ENCODE measurements around the gene CYP2B6. TPM values are rescaled to one million over a fixed set of nuclear protein-coding genes. Genes with fewer than 3 reads are reported as not detected.

CYP2B6 gene
- total RNA-seq, 2 donors from 2014 or later, result 2.6 to 4.6 TPM

GRCh38 chr19:41019346-41019745 is 28.3 kb downstream of the CYP2B6 start:
- H3K27me3 ChIP-seq, result no peaks in the 10 kb centered on the region
- no peak for DNase-seq
- H3K9me3 ChIP-seq, result no peaks in the 10 kb centered on the region
- intact Hi-C loops (cut with DNase I), result no loop called here
- no peak overlapping the region for H3K27ac ChIP-seq
- H3K4me1 ChIP-seq, result no peaks in the 10 kb centered on the region
- TF ChIP-seq CTCF (IDR thresholded peaks at IDR 0.05), result no peak
- H3K9ac ChIP-seq (ENCODE audit: low read depth in 2 of 2, low read length in 2 of 2), result no peak overlapping the region
- no peak overlapping the region for H3K4me3 ChIP-seq
- no peaks in the 10 kb centered on the region for H3K36me3 ChIP-seq

- H3K27me3 ChIP-seq, result peaks cover 8% of the 10 kb centered on the region
These were observed 32.1 kb downstream of the CYP2B6 start for GRCh38 chr19:41023193-41023592.

GRCh38 chr19:41025411-41025810 is 34.3 kb downstream of the CYP2B6 start:
- intact Hi-C loops (cut with DNase I), result no loop called here

More at GRCh38 chr19:41023193-41023592, 32.1 kb downstream of the CYP2B6 start:
- Histone ChIP-seq H3K9ac (ENCODE audit: low read depth in 2 of 2, low read length in 2 of 2) (no peak overlapping the region), H3K27ac (no peak overlapping the region), H3K4me3 (no peak overlapping the region), H3K4me1 (no peaks in the 10 kb centered on the region), H3K36me3 (no peaks in the 10 kb centered on the region), H3K9me3 (no peaks in the 10 kb centered on the region)
- TF ChIP-seq CTCF (IDR thresholded peaks at IDR 0.05), result no peak
- no peak for DNase-seq
- intact Hi-C loops (cut with DNase I), result no loop called here

GRCh38 chr19:41025871-41026270 is 34.8 kb downstream of the CYP2B6 start:
- no peak for TF ChIP-seq CTCF (IDR thresholded peaks at IDR 0.05)
- H3K27me3 ChIP-seq, result peaks cover 8% of the 10 kb centered on the region
- no peaks in the 10 kb centered on the region for H3K4me1 ChIP-seq
- H3K9me3 ChIP-seq, result no peaks in the 10 kb centered on the region
- no peak for DNase-seq
- no peaks in the 10 kb centered on the region for H3K36me3 ChIP-seq
- H3K27ac ChIP-seq, result no peak overlapping the region
- no peak overlapping the region for H3K9ac ChIP-seq (ENCODE audit: low read depth in 2 of 2, low read length in 2 of 2)
- H3K4me3 ChIP-seq, result no peak overlapping the region
- intact Hi-C loops (cut with DNase I), result no loop called here

More at GRCh38 chr19:41025411-41025810, 34.3 kb downstream of the CYP2B6 start:
- Histone ChIP-seq H3K9ac (ENCODE audit: low read depth in 2 of 2, low read length in 2 of 2) (no peak overlapping the region), H3K4me3 (no peak overlapping the region), H3K36me3 (no peaks in the 10 kb centered on the region), H3K4me1 (no peaks in the 10 kb centered on the region), H3K27me3 (peaks cover 8% of the 10 kb centered on the region), H3K9me3 (no peaks in the 10 kb centered on the region), H3K27ac (no peak overlapping the region)
- TF ChIP-seq CTCF (IDR thresholded peaks at IDR 0.05), result no peak
- no peak for DNase-seq

GRCh38 chr19:41027273-41027967 is 36.3 kb downstream of the CYP2B6 start:
- no peak for TF ChIP-seq CTCF (IDR thresholded peaks at IDR 0.05)
- H3K9me3 ChIP-seq, result no peaks in the 10 kb centered on the region
- H3K27ac ChIP-seq, result no peak overlapping the region
- no peaks in the 10 kb centered on the region for H3K4me1 ChIP-seq
- intact Hi-C loops (cut with DNase I), result no loop called here
- H3K9ac ChIP-seq (ENCODE audit: low read depth in 2 of 2, low read length in 2 of 2), result no peak overlapping the region
- H3K27me3 ChIP-seq, result peaks cover 8% of the 10 kb centered on the region
- DNase-seq, result no peak
- H3K36me3 ChIP-seq, result no peaks in the 10 kb centered on the region
- H3K4me3 ChIP-seq, result no peak overlapping the region

Measured in colonic mucosa (tissue), 4 donors.